PC-3 (cell line): Measurements from ENCODE around the gene PHTF2.

Experiments
- EZH2 ChIP-seq: fragments of 300-600 bp; sonication (generic); IDR thresholded peaks from one replicate; pipeline ENCODE4 v1.6.1; 2017; ENCODE audit warnings: antibody characterized with exemption, mild to moderate bottlenecking, low read length; ENCODE audit not compliant: unreplicated experiment
- EZH2phosphoT487 ChIP-seq: fragments of 300-600 bp; sonication (generic); IDR thresholded peaks from 2 replicates; pipeline ENCODE4 v1.6.1; 2018; ENCODE audit warnings: mild to moderate bottlenecking, antibody characterized with exemption, low read length, borderline replicate concordance
- TF ChIP-seq, protein P1 (sequence below): fragments of 300-600 bp; sonication (generic); conservative IDR thresholded peaks from 2 replicates; pipeline ENCODE4 v1.5.1; 2017; ENCODE audit warnings: antibody characterized with exemption, low read depth, mild to moderate bottlenecking, low read length

DNA sequence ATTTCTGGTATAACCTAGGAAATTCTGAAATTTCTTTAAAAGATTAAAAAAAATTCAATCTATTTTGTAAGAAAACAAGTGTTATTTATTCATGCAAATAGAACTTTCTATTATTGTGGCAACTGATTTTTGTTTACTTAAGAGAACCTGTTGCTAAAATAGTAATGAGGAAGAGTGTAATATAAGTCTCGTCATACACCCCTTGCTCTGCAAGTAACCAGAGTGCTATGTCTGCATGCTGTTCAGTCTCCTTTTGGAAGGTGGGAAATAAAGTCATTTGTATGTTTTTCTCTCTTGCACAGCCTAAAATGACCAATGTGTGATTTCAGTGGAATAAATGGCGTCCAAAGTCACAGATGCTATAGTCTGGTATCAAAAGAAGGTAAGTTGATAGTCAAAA lies 41.3 kb downstream of the PHTF2 start:
- TF ChIP-seq, protein P1, sequence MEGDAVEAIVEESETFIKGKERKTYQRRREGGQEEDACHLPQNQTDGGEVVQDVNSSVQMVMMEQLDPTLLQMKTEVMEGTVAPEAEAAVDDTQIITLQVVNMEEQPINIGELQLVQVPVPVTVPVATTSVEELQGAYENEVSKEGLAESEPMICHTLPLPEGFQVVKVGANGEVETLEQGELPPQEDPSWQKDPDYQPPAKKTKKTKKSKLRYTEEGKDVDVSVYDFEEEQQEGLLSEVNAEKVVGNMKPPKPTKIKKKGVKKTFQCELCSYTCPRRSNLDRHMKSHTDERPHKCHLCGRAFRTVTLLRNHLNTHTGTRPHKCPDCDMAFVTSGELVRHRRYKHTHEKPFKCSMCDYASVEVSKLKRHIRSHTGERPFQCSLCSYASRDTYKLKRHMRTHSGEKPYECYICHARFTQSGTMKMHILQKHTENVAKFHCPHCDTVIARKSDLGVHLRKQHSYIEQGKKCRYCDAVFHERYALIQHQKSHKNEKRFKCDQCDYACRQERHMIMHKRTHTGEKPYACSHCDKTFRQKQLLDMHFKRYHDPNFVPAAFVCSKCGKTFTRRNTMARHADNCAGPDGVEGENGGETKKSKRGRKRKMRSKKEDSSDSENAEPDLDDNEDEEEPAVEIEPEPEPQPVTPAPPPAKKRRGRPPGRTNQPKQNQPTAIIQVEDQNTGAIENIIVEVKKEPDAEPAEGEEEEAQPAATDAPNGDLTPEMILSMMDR = no peak
- TF ChIP-seq EZH2phosphoT487 (no peak), EZH2 (no peak)
